ENCODE data around the gene CDHR4.
"Not testable (repeated sequence)": the region's sequence is repeated elsewhere in the genome, so short reads cannot be mapped to it uniquely, and the experiment has no call there.

The CDHR4 gene

DNA sequence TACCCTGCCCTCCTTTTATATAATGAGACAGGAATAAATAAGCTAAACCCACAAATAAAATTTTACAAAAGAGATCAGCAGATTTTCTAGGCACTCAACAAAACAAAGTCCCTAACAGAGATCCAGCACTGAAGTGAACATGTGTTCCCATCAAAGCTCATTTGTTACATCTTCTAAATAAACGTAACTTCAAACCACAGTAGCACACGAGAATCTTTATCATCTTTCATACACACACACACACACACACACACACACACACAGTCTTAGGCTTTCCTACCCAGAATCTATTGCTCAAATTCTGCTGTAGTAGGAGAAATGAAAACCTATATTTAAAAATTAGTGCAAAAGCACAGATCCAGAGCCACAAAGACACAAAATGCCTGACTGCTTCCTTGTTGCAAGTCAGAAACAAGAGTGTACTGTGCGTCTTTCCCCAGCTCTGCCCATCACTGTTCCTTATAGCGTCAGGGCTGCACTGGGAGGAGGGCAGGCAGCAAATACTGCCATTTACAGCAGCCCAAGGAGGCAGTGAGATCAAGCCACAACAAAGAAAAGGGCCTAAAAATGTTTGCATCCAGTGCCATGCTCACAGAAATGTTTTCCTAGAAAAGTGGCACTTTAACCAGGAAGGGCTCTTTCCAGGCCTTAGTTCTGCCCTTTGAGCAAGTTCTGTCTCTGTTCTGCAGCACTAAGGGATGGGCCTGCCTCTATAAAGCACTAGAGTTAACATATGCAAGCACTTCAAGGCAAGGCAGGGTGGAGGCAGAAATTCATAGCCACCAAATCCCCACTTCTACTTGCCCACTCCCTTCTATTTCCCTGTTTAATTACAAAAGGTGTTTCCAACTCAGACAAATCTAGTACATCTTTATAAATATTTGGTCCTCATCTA is 19.3 kb downstream of the CDHR4 start:
- no peaks in the 10 kb centered on the region for H3K27me3 ChIP-seq
- H3K4me1 ChIP-seq (ENCODE audit: control insufficient read depth in 1 of 2, insufficient read depth in 1 of 2, low read depth in 1 of 2, low read length in 1 of 2), result peaks cover 12 to 17% of the 10 kb centered on the region in 2 experiments
- H3K9me3 ChIP-seq, result no peaks in the 10 kb centered on the region
- peaks cover 74% of the 10 kb centered on the region for H3K36me3 ChIP-seq
- H3K27ac ChIP-seq, result no peak overlapping the region
- H3K4me3 ChIP-seq (ENCODE audit: low read depth in 1 of 2, low read length in 1 of 2), result no peak overlapping the region
- TF ChIP-seq, protein P1, sequence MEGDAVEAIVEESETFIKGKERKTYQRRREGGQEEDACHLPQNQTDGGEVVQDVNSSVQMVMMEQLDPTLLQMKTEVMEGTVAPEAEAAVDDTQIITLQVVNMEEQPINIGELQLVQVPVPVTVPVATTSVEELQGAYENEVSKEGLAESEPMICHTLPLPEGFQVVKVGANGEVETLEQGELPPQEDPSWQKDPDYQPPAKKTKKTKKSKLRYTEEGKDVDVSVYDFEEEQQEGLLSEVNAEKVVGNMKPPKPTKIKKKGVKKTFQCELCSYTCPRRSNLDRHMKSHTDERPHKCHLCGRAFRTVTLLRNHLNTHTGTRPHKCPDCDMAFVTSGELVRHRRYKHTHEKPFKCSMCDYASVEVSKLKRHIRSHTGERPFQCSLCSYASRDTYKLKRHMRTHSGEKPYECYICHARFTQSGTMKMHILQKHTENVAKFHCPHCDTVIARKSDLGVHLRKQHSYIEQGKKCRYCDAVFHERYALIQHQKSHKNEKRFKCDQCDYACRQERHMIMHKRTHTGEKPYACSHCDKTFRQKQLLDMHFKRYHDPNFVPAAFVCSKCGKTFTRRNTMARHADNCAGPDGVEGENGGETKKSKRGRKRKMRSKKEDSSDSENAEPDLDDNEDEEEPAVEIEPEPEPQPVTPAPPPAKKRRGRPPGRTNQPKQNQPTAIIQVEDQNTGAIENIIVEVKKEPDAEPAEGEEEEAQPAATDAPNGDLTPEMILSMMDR (IDR thresholded peaks at IDR 0.05), result no peak

DNA sequence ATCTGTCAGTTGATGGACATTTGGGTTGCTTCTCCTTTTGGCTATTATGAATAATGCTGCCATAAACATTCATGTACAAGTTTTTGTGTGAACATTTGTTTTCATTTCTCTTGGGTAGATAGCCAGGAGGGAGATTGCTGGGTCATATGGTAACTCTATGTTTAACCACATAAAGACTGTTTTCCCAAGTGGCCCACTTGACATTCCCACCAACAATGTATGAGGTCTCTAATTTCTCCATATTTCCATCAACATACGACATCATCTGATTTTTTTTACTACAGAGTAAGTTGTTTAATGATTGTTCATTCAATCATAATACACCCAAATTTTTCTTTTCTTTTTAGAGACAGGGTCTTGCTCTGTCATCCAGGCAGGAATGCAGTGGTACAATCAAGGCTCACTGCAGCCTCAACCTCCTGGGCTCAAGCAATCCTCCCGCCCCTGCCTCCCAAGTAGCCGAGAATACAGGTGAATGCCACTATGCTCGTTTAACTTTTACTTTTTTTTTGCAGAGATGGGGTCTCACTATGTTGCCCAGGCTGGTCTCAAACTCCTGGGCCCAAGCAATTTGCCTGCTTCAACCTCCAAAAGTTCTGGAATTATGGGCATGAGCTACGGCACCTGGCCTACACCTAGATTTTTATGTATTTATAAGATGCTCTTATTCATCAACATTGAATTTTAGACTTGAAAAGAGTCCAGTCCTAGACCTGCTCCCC is 20.2 kb downstream of the CDHR4 start:
- Histone ChIP-seq H3K27ac (no peak overlapping the region), H3K9me3 (no peaks in the 10 kb centered on the region), H3K36me3 (peaks cover 68% of the 10 kb centered on the region), H3K27me3 (no peaks in the 10 kb centered on the region), H3K4me3 (ENCODE audit: low read depth in 1 of 2, low read length in 1 of 2) (no peak overlapping the region), H3K4me1 (ENCODE audit: control insufficient read depth in 1 of 2, insufficient read depth in 1 of 2, low read depth in 1 of 2, low read length in 1 of 2) (peaks cover 4 to 9% of the 10 kb centered on the region in 2 experiments)
- TF ChIP-seq, protein P1 (IDR thresholded peaks at IDR 0.05), result no peak

DNA sequence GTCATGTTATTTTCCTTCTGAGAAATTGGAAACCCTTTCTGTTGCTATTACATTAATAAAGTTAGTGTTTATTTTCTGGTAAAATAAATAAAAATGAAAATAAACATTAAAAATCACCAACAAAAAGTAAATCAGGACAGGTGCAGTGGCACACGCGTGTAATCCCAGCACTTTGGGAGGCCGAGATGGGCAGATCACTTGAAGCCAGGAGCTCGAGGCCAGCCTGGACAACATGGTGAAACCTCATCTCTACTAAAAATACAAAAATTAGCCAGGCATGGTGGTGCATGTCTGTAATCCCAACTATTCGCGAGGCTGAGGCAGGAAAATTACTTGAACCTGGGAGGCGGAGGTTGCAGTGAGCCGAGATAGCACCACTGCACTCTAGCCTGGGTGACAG is 23.6 kb downstream of the CDHR4 start:
- H3K27me3 ChIP-seq; H3K27ac ChIP-seq; H3K4me1 ChIP-seq (ENCODE audit: control insufficient read depth in 1 of 2, insufficient read depth in 1 of 2, low read depth in 1 of 2, low read length in 1 of 2); H3K4me3 ChIP-seq (ENCODE audit: low read depth in 1 of 2, low read length in 1 of 2); H3K9me3 ChIP-seq: not testable (repeated sequence)
- peaks cover 41% of the 10 kb centered on the region for H3K36me3 ChIP-seq

DNA sequence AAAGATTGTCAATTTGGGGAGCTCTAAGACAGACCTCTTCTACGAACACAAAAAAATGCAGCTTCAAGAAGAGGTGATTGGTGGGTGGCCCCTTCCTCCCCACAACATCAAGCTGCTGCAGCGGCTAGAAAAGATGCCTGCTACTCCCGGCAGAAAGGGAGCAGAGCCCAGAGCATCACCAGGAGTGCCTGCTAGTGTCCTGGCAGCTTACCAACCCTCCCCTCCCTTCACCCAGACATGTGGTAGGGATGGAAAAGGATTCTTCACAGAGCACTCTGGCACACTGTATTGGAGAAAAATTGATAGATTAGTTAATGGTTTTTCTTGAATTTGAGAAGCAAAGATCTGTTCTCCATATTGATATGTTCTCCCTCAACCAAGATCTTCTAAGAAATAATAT is 24.1 kb downstream of the CDHR4 start:
- Histone ChIP-seq H3K36me3 (peaks cover 37% of the 10 kb centered on the region), H3K27ac (no peak overlapping the region)
- TF ChIP-seq, protein P1 (IDR thresholded peaks at IDR 0.05), result no peak

DNA sequence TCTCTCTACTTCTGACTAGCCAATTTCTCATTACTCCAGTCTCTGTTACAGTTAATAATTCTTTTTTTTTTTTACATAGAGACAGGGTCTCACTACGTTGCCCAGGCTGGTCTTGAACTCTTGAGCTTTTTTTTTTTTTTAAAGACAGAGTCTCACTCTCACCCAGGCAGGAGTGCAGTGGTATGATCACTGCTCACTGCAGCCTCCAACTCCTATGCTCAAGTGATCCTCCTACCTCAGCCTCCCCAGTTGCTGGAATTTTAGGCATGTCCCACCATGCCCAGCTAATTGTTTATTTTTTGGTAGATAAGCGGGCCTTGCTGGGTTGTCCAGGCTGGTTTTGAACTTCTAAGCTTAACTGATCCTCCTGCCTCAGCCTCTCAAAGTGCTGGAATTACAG is 27.0 kb downstream of the CDHR4 start:
- Histone ChIP-seq H3K27me3 (no peaks in the 10 kb centered on the region), H3K36me3 (peaks cover 36% of the 10 kb centered on the region)

More for the DNA sequence above, 24.1 kb downstream of the CDHR4 start:
- no peak overlapping the region for H3K4me3 ChIP-seq (ENCODE audit: low read depth in 1 of 2, low read length in 1 of 2)
- H3K4me1 ChIP-seq (ENCODE audit: control insufficient read depth in 1 of 2, insufficient read depth in 1 of 2, low read depth in 1 of 2, low read length in 1 of 2), result peaks cover 0 to under 1% of the 10 kb centered on the region in 2 experiments
- no peaks in the 10 kb centered on the region for H3K27me3 ChIP-seq
- H3K9me3 ChIP-seq, result no peaks in the 10 kb centered on the region

More for the DNA sequence above, 27.0 kb downstream of the CDHR4 start:
- TF ChIP-seq, protein P1 (IDR thresholded peaks at IDR 0.05), result no peak
- H3K9me3 ChIP-seq, result no peaks in the 10 kb centered on the region
- H3K27ac ChIP-seq, result no peak overlapping the region
- H3K4me1 ChIP-seq (ENCODE audit: control insufficient read depth in 1 of 2, insufficient read depth in 1 of 2, low read depth in 1 of 2, low read length in 1 of 2), result no peaks in the 10 kb centered on the region
- no peak overlapping the region for H3K4me3 ChIP-seq (ENCODE audit: low read depth in 1 of 2, low read length in 1 of 2)

All from neutrophil (primary cell).